Embryonic facial prominence (tissue), 1 donor: ENCODE results near the gene RAD51B.
"Not testable (repeated sequence)": the region's sequence is repeated elsewhere in the genome, so short reads cannot be mapped to it uniquely, and the experiment has no call there.

Source experiments
- DNase-seq: peaks from one replicate; pipeline ENCODE4 v3.0.0-alpha.2; 2016; ENCODE audit errors: extremely low spot score

Gene RAD51B

DNA sequence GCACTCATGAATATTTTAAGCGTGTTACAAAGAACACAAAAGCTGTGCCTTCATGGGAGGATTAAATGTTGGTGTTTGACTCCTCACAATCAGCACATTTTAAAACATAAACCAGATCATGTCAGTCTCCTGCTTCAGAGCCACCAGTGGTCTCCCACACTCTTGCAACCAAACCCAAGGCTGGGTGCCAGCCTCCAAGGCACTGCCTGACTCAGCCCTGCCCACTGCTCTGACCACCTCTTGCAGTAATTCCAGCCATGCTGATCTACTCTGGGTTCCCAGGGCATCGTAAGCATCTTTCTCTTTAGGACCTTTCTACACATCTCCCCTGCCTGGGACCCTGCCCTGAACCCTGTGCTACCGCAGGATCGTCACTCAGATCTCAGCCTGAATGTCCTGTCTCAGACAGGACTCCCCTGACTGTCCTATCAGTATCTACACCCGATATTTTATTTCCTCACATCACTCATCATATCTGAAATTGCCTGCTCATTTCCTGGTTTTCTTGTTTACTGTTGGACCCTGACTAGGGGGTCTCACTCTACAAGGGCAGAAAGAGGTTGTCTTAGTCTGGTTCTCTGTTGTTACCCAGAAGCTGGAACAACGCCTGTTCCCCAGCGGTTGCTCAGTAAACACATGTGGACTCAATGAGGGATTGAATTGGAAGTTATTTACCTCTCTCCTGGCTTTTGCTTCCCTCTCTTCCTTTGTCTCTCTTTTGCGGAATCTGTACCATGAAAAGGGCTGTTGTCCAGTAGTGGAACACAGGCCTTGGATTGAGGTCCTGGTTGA lies 449.8 kb downstream of the RAD51B start:
- no peak for DNase-seq

DNA sequence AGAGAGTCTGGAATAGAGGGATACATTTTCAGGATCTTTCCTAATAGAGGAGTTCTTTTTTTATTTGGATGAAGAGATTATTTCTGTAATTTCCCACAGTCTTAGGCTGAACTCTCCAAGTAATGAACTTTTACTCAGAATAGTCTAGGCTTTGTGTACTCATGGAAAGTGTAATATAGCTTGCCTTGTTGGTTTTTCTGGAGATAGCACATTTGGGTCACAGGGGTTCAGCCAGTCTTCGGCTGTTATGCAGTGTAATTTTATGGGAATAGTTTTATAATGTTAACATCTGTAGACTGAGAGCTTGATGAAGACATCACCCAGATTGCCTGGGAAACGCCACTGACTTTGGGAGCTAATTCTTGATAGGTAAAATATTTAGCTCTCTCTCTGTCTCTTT lies 450.8 kb downstream of the RAD51B start:
- DNase-seq: no peak

DNA sequence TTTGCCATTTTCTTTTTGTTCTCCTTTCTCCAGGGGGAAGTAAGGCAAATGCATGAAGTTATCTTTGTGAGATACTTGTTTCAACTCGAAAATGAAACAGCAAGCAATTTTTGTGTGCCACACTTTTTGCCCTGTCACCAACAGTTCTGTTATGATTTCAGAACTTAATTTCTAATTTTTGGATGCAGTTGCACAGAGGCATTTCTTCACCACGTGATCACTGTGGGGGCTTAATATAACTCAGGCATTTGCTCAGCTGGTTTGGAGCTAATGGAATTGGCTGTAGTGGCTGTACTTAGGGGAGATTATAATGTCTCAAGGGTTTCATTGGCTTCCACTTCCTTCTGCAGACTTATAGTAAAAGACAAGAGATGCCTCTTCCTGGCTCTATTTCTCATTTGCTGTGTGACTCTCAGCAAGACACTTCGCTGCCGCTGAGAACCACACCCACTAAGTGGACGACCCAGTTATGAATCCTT lies 452.4 kb downstream of the RAD51B start:
- DNase-seq: no peak

DNA sequence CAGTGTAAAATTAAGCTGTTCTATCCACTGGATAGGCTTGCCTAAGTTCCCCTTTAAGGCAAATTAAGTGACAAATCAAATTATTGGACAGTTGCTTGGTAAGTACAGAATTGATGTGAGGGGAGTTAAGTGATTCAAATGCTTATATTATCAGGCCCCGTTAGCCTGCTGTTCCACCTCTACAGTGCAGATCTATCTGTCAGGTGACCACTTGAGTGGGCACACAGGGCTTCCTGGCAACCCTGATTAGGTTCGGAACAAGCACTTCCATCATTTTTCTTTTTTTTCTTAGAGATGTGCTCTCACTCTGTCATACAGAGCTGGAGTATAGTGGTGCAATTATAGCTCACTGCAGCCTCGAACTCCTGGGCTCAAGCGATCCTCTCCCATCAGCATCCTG lies 453.8 kb downstream of the RAD51B start:
- no peak for DNase-seq

DNA sequence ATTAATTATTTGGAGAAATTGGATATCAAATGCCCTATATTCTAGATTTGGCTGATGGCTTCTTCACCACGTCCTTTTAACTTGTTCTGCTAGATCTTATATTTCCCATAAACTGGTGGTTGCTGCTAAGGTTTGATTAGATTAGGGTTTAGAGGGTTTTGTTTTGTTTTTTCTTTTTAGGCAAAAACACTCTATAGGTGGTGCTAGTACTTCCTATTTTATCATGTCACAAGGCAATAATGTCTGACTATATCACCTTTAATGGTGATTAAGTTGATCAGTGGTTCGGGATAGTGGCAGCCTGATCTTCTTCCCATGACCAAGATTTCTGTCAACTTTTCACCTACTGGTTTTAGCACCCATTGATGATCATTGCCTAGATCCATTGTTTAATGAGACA lies 455.1 kb downstream of the RAD51B start:
- DNase-seq: no peak

DNA sequence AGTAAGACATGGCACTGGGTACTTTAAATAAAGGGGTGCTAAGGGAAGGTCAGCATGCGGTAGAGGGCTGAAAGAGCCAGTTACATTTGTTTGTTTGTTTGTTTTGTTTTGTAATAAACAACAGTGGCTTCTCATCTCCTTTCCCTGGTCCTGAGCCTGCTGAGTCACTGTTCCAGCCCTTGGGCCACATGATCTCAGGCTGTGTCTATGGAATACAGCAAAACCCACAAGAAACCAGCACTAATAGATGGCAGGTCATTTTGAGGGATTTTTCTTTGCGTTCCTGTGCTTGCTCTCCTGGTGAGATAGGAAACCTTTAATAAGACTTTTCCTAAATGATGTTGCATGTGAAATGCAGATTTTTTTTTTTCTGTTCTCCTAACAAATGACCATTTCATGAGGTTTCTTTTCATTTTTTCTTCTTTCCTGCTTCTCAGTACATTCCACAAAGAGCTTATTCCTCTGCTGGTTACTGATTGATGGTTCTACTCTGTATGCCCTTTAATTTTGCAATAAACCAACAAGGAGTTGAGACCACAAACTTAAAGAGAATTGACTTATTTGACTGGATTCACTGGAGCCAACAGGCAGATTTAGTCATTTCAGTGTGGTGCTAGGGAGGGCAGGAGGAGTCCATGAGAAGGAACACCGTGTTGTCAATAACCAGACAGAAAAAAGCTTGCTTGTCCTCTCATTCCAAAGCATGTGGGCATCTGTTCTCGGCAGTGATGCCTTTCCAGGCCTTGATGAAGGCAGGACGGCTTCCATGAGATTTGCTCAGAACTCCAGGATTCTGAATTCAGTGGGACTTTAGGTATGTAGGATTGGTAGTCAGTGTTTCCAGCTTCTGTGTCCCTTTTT lies 459.2 kb downstream of the RAD51B start:
- no peak for DNase-seq

DNA sequence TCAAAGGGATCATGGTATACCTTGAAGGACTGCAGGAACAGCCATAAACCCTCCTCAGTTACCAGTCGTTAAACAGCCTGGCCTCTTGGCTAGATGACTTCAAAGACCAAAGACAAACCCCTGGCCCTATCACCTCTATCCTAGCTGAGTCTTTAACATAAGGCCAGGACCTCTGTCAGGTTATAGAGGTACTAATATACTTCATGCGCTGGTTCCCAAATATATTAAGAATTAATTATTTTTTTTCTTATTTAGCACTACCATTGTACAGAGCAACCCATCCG lies 459.8 kb downstream of the RAD51B start:
- no peak for DNase-seq

DNA sequence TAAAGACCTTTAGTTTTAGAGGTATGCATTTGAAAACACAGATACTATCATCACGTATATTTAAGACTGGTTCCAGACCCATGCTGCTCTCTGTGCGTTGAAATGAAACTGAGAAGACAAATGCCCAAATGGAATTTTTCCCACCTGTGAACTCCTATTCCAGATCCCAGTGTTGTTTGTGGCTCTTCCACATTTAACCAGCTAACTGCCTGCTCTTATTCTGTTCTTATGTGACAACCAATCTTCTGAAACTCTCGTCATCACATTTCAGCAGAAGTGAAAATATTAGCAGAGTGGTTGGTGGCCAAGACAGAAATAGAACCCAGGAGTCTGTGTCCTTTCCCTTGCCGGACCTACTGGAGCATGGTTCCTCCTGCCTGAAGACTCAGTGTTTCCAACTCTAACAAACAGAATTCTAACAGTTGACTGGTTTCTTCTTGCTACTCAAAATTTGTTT lies 460.2 kb downstream of the RAD51B start:
- DNase-seq: no peak

DNA sequence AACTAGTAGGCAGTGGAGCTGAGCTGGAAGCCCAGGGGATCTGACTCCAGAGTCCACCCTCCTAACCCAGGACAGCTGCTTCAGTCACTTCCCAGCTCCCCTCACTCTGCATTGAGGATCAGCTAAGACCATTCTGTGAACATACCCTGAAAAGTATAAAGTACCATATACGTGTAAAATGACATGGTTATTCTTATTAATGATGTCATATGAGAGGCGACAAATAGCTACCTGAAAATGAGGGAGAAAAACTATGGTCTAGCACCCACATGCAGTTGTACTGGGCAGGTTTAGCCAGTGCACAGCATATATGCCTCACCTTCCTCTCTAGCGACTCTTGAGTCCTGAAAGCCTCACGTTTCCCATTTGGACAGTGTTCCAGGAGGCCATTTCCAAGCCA lies 461.9 kb downstream of the RAD51B start:
- no peak for DNase-seq

DNA sequence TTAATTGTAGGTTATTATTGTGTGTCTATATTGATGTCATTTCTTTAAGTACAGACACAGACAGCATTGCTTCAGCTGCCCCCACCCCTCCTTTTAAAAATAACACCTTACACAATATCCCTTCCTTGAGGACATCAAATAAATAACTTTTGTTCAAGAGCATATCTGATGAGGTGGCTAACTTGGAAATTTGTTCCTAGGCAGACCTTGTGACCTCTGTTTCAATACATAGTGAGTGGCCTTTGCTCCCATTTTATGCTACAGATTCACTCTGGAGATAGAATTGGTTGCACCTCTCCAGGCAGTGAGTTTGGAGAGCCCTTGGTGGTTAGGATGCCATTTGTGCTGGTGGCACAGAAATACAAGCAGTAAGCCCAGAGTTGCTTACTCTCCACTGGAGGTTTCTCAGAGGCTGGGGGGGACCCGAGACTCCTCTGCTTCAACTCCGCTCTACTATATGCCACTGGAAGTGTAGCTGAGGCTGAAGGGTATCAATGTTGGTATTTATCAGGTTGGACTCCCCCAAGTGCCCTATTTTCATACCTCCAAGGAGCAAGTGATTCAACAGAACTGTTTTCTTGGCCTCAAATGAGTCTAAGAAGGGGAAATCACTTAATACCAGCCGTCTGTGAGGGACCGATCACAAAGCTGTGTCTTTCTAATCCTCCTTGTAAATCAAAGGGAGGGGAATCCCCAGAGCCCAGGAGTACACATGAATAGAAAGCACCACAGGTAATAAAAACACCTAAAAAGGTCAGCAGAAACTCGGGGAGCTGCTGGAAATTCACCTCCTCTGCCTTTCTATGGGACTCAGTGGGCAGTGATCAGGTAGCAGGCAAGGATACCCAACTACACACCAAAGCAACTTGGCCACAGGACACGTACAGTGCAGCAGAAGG lies 463.1 kb downstream of the RAD51B start:
- DNase-seq: no peak

DNA sequence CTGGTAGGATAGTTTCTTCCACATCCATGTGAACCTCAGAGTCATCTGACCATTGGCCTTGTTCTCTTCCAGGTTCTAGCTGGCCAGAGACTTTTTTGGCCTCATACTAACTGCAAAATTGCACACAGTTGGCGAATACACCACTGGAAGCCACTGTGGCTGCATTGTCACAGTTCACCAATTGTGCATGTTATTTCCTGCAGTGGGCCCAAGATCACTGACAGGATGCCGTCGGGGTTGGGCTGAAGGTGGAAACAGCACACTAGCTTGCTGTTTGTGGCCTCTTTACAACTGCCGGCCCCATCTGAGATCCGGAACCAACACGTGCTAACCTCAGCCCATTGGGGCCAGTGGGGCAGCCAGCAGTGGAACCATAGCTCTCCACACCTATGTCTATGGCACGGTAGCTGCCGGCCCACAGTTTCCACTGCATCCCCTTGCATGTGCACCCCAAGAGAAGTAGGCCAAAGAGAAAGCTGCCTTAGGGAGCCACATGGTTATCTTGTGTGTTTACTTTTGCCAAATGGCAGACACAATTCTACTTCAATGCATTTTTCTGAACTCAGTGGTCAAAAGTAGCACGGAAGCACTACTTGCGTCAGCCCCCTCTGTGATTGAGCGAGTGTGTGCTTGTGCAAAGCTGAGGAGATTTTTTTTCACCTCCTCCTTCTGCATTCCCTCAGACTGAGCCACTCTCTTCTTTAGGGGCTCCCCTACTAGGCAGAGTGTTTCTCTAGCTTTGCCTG lies 464.0 kb downstream of the RAD51B start:
- no peak for DNase-seq

DNA sequence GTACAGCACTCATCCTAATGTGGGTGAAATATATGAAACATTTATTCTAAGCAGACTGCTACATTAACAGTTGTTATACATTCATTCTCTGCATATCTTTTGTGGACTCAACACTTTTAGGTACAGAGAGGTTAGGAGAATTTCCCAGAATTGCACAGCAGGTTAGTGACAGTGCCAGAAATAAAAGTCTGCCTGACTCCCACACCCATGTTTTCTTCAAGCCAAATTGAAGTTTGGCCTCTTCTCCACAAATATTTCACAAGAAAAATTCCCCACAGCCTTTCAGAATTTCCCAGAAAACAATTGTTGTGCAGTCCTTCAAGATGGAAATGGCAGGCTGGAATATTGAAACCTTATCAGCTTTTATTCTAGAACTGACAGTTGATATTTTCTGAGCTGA lies 464.8 kb downstream of the RAD51B start:
- DNase-seq: no peak

DNA sequence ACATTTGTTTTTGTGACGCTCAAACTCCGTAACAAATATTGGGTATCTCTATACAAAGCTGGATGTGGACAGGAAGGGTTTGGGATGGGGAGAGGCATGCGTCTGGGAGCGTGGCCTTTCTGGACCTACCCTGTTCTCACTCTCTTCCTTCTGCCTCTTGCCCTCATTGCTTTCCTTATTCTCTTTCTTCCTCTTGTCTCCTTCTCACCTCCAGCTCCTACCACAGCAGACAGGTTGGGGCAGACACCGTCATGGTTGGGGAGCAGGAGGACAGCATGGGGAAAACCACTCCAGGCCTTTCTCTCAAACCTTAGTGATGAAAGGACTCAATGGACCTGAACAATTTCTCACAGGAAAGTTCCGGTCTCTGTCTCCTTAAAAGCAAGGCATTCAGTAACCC lies 465.3 kb downstream of the RAD51B start:
- no peak for DNase-seq

DNA sequence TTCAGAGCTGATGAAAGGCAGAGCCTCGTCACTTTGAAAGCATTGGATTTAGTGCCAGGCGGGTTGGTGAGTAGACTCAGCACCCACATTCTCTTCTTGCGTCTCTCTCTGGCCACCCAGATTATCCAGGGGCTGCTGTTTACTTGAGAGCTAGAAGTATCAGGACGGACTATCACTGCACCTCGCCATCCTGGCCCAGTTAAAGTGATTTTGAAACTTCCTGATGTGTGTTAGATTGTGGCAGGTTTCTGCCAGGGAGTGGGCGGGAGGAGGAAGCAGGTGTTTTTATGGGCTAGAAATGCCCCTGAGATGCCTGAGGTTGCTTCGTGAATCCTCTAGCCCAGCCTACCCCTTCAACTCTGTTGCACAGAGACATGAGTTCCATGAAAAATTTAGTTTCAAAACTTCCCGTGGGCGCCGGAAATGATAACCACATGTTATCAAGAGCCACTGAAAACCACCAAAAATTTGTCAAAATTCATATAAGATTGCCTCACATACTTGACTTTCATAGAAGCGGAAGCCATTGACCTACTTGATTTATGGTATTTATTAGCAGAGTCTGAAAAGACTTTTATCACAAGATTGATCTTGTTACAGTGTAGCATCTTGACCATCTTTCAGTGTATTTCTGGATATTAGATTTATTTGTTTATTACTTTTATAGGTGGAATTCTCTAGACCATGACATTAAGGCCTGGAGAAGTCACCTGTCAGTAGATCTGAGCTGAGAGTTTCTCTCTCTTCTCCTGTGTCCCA lies 466.0 kb downstream of the RAD51B start:
- no peak for DNase-seq

DNA sequence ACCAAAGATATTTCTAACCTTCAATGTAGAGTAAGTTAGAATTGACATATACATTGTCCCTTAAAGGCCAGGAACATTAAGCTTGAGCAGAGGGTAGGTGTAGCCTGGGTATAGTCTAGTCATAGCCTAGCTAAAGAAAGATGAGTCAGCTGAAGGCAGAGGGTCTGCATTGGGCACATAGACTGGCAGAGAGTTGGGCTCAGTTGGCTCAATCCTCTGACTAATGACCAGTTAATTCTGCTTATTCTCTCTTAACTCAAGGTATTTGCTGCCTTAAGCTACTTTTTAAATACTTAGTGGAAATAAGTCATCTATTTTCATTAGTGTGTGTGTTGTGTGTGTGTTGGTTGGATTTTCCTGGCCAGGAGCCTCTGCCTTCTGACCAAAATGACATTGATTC lies 467.1 kb downstream of the RAD51B start:
- DNase-seq: no peak

DNA sequence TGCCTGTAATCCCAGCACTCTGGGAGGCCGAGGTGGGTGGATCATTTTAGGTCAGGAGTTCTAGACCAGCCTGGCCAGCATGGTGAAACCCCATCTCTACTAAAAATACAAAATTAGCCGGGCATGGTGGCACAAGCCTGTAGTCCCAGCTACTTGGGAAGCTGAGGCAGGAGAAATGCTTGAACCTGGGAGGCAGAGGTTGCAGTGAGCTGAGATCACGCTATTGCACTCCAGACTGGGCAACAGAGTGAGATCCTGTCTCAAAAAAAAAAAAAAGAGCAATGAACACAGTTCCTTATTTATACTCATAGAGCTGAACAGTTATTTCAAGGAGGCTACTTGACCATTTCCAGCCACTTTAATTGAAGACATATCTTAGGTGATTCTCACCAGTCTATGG lies 469.9 kb downstream of the RAD51B start:
- not testable (repeated sequence) for DNase-seq

DNA sequence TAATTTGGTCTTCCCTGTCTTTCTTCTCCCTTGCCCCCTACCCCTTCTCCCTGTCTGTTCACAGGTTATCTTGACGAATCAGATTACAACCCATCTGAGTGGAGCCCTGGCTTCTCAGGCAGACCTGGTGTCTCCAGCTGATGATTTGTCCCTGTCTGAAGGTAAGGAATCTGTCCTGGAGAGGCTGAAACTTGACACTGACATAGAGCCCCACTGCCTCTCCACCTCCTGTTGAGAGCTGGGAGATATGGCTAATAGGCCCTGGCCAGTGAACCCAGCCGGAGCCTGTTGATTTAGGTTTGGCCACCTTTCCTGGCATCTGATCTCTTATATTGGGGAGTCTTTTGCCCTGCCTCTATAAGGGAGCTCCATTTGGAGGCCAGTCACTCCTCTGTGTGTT lies 472.2 kb downstream of the RAD51B start:
- no peak for DNase-seq

DNA sequence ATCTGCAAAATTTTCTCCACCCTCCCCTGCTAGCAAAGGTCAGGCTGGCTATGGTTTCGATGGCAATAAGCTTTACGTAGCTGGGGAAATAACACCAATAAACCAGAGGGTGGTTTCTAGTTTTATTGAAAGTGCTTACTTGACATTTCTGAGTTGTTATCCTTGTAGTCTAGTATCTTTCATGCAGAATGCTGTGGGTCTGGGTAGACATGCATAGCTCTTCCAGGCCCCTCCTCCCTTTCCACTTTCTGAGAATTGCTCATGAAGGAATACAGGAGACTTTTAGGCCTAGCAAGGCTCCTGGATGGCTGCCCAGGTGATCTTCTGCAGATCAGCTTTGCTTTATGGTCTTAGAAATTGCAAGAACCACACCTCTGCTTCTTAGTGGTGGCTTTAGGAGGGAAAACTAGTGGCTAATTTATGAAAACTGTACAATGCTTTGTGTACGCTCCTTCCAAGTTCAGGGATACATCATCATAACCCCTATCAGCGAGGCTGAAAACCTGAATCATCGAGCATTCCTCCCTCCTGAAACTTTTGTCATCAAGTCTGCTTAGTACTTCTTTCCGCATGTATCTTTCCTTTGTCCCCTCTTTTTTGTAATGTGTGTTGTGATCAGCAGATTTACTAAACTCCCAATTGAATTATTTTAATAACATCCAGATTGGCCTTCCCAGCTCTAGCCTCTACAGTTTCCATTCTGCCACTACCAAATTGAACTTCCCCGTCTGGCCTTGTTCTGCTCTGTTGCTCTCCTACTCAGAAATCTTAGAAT lies 473.0 kb downstream of the RAD51B start:
- DNase-seq: no peak

DNA sequence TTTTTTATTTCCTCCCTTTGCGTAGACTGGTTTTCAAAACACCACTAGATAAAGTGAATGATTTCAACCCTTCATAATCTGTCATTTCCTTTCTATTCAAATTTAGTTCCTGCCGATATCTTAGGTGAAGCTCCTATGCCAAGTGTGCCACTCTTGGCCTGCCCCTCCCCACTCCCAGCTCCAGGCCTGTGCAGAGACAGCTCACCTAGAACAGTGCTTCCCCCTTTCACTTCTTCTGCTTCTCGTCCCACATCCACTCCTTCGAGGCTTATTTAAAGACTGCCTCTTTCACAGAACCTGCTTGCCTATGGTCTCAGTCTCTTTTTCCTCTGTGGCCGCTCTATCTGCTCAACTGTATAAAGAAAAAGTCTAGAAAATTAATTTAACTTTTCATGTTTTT lies 473.8 kb downstream of the RAD51B start:
- DNase-seq: no peak

DNA sequence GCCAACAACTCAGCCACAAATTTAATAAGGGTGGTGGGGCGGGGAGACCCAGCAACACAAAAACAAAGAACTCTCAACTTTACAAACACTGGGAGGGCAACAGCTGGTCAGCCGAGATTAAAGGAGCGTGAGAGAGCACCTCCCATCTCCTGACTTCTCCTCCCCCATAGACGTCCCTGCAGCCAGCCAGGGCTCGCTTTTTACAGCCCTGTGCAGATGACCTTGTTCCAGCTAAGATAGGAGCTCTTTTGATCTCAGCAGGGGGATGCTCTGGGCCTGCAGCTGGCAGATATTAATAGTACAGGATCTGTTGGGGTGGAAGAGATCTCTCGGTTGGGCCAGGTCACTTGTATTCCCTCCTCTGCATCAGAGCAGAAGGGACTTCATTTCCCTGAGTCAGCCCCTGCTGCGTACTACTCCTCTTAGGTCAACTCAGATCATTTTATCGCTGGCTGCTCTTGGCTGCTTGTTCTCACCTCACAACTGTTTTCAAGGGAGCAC lies 475.8 kb downstream of the RAD51B start:
- DNase-seq: no peak
